HEK293 (cell line): ENCODE results near the gene PARL.

Experiments used
- CTCF ChIA-PET: fragments of 350-600 bp; formaldehyde crosslinking; extraction: SDS; loops from one replicate; lab custom pipeline; 2021; ENCODE audit warnings: antibody characterized with exemption; lab: Yijun Ruan, JAX
- POLR2A ChIA-PET: fragments of 300-600 bp; formaldehyde crosslinking; extraction: SDS; loops from one replicate; lab custom pipeline; 2020; ENCODE audit warnings: antibody characterized with exemption, inconsistent platforms; lab: Yijun Ruan, JAX
- H3K27ac ChIP-seq: fragments of 200-500 bp; sonication (Bioruptor generic); 2 replicates; pipeline ENCODE4 v1.5.1; 2014; ENCODE audit warnings: low read depth, low read length, control low read depth, inconsistent platforms; ENCODE audit errors: extremely low read depth
- H3K36me3 ChIP-seq, 2 experiments: fragments of 200-500 bp in 1 of 2; sonication (Bioruptor generic) in 1 of 2; 1 replicate in 1 of 2; 2 replicates in 1 of 2; pipeline ENCODE4 v1.5.1; 2014 to 2017; ENCODE audit warnings: inconsistent platforms in 2 of 2, low read length in 2 of 2; ENCODE audit not compliant: control insufficient read depth in 2 of 2, insufficient read depth in 1 of 2
- H3K4me1 ChIP-seq: fragments of 200-500 bp; sonication (Bioruptor generic); 2 replicates; pipeline ENCODE4 v1.5.1; 2014; ENCODE audit warnings: mild to moderate bottlenecking, low read length, inconsistent platforms; ENCODE audit not compliant: control insufficient read depth, insufficient read depth
- H3K4me3 ChIP-seq: 2 replicates; pipeline ENCODE4 v1.5.1; 2011; ENCODE audit warnings: low read depth, mild to moderate bottlenecking, control low read depth, low read length, moderate library complexity
- H3K9me3 ChIP-seq: fragments of 200-500 bp; sonication (Bioruptor generic); 2 replicates; pipeline ENCODE4 v1.5.1; 2014; ENCODE audit warnings: low read depth, low read length, inconsistent platforms; ENCODE audit not compliant: control insufficient read depth, insufficient read depth
- KLF1 ChIP-seq: fragments of 450-650 bp; formaldehyde crosslinking; IDR thresholded peaks from 2 replicates; pipeline ENCODE4 v1.5.1; 2016; ENCODE audit warnings: missing biosample characterization, missing genetic modification characterization
- SCRT2 ChIP-seq: fragments of 450-650 bp; formaldehyde crosslinking; IDR thresholded peaks from 2 replicates; pipeline ENCODE4 v1.5.1; 2016; ENCODE audit warnings: missing biosample characterization, missing genetic modification characterization
- YY2 ChIP-seq: fragments of 450-650 bp; formaldehyde crosslinking; IDR thresholded peaks from 2 replicates; pipeline ENCODE4 v1.5.1; 2016; ENCODE audit warnings: missing biosample characterization, missing genetic modification characterization
- ZNF155 ChIP-seq: fragments of 450-650 bp; formaldehyde crosslinking; IDR thresholded peaks from 2 replicates; pipeline ENCODE4 v1.5.1; 2016; ENCODE audit warnings: missing biosample characterization, missing genetic modification characterization
- ZNF214 ChIP-seq: fragments of 450-650 bp; formaldehyde crosslinking; IDR thresholded peaks from 2 replicates; pipeline ENCODE4 v1.5.1; 2017; ENCODE audit warnings: missing biosample characterization, mild to moderate bottlenecking, missing genetic modification characterization, borderline replicate concordance
- ZNF302 ChIP-seq: fragments of 450-650 bp; formaldehyde crosslinking; IDR thresholded peaks from 2 replicates; pipeline ENCODE4 v1.5.1; 2016; ENCODE audit warnings: missing biosample characterization, missing genetic modification characterization, low read depth
- ZNF423 ChIP-seq: fragments of 450-650 bp; formaldehyde crosslinking; IDR thresholded peaks from 2 replicates; pipeline ENCODE4 v1.5.1; 2016; ENCODE audit warnings: missing biosample characterization, missing genetic modification characterization
- ZNF843 ChIP-seq: fragments of 450-650 bp; formaldehyde crosslinking; IDR thresholded peaks from 2 replicates; pipeline ENCODE4 v1.5.1; 2016; ENCODE audit warnings: missing biosample characterization, missing genetic modification characterization
- TF ChIP-seq, protein P1 (sequence below): fragments of 450-650 bp; formaldehyde crosslinking; IDR thresholded peaks from 2 replicates; pipeline ENCODE4 v1.5.1; 2016; ENCODE audit warnings: missing biosample characterization, missing genetic modification characterization, borderline replicate concordance
- TF ChIP-seq, protein P2 (sequence below): fragments of 450-650 bp; formaldehyde crosslinking; IDR thresholded peaks from 2 replicates; pipeline ENCODE4 v1.5.1; 2016; ENCODE audit warnings: missing biosample characterization, missing genetic modification characterization
- TF ChIP-seq, protein P3 (sequence below): fragments of 450-650 bp; formaldehyde crosslinking; IDR thresholded peaks from 2 replicates; pipeline ENCODE4 v1.5.1; 2016; ENCODE audit warnings: missing biosample characterization, missing genetic modification characterization, borderline replicate concordance

PARL gene

DNA sequence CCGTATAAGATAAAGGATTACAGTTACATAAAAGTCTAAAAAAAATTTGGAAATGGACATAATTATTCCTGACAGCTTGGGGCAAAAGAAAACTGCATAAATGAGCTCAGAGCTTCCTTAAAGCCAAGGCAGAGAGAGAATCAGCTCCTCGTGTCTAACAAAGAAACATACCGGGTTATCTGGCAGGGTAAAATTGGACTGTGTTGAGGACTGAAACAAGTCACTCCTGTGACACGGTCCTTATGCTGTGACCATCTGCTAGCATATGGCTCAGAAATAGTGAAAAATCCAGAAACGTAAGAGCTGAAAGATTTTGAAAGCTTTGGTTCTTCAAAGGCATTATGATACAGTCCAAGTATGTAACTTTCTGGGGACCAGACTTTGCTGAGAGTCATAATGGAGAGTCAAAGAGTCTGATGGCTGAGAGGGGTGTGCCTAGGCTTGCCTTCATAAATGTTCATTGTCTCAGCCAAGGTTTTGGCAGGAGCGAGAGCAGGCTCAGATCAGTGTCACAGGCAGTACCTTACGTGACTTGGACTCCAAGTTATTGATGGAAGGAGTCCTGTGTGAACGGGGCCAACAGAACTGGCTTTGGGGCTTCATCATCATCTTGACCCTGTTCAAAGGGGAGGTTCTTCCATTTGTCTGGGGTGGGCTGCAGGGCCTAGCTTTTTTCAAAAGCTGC, 71.8 kb downstream of the PARL start (continued):
- no peak for TF ChIP-seq ZNF214 (tag by site-specific recombination)
- no peak for TF ChIP-seq KLF1 (tag by site-specific recombination)
- no peak for TF ChIP-seq ZNF423 (tag by site-specific recombination)
- TF ChIP-seq, protein P1, sequence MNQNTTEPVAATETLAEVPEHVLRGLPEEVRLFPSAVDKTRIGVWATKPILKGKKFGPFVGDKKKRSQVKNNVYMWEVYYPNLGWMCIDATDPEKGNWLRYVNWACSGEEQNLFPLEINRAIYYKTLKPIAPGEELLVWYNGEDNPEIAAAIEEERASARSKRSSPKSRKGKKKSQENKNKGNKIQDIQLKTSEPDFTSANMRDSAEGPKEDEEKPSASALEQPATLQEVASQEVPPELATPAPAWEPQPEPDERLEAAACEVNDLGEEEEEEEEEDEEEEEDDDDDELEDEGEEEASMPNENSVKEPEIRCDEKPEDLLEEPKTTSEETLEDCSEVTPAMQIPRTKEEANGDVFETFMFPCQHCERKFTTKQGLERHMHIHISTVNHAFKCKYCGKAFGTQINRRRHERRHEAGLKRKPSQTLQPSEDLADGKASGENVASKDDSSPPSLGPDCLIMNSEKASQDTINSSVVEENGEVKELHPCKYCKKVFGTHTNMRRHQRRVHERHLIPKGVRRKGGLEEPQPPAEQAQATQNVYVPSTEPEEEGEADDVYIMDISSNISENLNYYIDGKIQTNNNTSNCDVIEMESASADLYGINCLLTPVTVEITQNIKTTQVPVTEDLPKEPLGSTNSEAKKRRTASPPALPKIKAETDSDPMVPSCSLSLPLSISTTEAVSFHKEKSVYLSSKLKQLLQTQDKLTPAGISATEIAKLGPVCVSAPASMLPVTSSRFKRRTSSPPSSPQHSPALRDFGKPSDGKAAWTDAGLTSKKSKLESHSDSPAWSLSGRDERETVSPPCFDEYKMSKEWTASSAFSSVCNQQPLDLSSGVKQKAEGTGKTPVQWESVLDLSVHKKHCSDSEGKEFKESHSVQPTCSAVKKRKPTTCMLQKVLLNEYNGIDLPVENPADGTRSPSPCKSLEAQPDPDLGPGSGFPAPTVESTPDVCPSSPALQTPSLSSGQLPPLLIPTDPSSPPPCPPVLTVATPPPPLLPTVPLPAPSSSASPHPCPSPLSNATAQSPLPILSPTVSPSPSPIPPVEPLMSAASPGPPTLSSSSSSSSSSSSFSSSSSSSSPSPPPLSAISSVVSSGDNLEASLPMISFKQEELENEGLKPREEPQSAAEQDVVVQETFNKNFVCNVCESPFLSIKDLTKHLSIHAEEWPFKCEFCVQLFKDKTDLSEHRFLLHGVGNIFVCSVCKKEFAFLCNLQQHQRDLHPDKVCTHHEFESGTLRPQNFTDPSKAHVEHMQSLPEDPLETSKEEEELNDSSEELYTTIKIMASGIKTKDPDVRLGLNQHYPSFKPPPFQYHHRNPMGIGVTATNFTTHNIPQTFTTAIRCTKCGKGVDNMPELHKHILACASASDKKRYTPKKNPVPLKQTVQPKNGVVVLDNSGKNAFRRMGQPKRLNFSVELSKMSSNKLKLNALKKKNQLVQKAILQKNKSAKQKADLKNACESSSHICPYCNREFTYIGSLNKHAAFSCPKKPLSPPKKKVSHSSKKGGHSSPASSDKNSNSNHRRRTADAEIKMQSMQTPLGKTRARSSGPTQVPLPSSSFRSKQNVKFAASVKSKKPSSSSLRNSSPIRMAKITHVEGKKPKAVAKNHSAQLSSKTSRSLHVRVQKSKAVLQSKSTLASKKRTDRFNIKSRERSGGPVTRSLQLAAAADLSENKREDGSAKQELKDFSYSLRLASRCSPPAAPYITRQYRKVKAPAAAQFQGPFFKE = no peak
- TF ChIP-seq, protein P2, sequence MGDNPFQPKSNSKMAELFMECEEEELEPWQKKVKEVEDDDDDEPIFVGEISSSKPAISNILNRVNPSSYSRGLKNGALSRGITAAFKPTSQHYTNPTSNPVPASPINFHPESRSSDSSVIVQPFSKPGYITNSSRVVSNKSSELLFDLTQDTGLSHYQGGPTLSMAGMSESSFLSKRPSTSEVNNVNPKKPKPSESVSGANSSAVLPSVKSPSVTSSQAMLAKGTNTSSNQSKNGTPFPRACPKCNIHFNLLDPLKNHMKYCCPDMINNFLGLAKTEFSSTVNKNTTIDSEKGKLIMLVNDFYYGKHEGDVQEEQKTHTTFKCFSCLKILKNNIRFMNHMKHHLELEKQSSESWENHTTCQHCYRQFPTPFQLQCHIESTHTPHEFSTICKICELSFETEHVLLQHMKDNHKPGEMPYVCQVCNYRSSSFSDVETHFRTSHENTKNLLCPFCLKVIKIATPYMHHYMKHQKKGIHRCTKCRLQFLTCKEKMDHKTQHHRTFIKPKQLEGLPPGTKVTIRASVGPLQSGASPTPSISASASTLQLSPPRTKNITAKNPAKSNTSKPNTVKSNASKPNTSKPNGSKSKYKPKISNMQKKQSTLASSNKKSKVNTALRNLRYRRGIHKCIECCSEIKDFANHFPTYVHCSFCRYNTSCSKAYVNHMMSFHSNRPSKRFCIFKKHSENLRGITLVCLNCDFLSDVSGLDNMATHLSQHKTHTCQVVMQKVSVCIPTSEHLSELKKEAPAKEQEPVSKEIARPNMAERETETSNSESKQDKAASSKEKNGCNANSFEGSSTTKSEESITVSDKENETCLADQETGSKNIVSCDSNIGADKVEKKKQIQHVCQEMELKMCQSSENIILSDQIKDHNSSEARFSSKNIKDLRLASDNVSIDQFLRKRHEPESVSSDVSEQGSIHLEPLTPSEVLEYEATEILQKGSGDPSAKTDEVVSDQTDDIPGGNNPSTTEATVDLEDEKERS (tag by site-specific recombination) = no peak
- TF ChIP-seq ZNF155 (tag by site-specific recombination) = no peak
- no peak for TF ChIP-seq ZNF843 (tag by site-specific recombination)
- TF ChIP-seq, all 188 proteins: peak for 0

DNA sequence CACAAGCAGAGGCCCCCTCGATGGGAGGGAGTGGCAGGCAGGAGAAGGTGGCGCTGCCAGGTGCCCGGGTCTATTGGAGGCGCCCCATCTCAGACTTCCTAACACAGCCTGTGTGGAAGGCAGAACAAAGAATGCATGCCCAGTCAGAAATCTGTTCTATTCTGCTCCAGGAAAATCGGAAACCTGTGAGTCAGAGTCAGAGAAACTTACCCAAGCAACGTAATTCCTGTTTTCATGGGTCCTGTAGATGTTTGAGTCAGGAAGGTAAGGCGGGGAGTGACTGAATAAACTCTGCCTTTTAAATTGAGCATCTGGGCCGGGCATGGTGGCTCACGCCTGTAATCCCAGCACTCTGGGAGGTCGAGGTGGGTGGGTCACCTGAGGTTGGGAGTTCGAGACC, 73.0 kb downstream of the PARL start:
- Histone ChIP-seq H3K4me1 (no peaks in the 10 kb centered on the region), H3K27ac (no peak overlapping the region), H3K4me3 (no peak overlapping the region), H3K36me3 (peaks cover 0 to 82% of the 10 kb centered on the region in 2 experiments; a peak in 2 of 3 replicates), H3K9me3 (no peaks in the 10 kb centered on the region)
- CTCF ChIA-PET = no interaction called here
- no peak for TF ChIP-seq YY2 (tag by site-specific recombination)
- TF ChIP-seq ZNF302 (tag by site-specific recombination) = no peak
- TF ChIP-seq, protein P3, sequence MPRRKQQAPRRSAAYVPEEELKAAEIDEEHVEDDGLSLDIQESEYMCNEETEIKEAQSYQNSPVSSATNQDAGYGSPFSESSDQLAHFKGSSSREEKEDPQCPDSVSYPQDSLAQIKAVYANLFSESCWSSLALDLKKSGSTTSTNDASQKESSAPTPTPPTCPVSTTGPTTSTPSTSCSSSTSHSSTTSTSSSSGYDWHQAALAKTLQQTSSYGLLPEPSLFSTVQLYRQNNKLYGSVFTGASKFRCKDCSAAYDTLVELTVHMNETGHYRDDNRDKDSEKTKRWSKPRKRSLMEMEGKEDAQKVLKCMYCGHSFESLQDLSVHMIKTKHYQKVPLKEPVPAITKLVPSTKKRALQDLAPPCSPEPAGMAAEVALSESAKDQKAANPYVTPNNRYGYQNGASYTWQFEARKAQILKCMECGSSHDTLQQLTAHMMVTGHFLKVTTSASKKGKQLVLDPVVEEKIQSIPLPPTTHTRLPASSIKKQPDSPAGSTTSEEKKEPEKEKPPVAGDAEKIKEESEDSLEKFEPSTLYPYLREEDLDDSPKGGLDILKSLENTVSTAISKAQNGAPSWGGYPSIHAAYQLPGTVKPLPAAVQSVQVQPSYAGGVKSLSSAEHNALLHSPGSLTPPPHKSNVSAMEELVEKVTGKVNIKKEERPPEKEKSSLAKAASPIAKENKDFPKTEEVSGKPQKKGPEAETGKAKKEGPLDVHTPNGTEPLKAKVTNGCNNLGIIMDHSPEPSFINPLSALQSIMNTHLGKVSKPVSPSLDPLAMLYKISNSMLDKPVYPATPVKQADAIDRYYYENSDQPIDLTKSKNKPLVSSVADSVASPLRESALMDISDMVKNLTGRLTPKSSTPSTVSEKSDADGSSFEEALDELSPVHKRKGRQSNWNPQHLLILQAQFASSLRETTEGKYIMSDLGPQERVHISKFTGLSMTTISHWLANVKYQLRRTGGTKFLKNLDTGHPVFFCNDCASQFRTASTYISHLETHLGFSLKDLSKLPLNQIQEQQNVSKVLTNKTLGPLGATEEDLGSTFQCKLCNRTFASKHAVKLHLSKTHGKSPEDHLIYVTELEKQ (tag by site-specific recombination) = no peak
- TF ChIP-seq SCRT2 (tag by site-specific recombination) = no peak
- POLR2A ChIA-PET = no interaction called here
